ENCODE measurements around the gene STXBP5. TPM values are rescaled to one million over a fixed set of nuclear protein-coding genes. Genes with fewer than 3 reads are reported as not detected.

The STXBP5 gene
- total RNA-seq, 1 experiment from 2014 or later = 10.1 TPM

DNA sequence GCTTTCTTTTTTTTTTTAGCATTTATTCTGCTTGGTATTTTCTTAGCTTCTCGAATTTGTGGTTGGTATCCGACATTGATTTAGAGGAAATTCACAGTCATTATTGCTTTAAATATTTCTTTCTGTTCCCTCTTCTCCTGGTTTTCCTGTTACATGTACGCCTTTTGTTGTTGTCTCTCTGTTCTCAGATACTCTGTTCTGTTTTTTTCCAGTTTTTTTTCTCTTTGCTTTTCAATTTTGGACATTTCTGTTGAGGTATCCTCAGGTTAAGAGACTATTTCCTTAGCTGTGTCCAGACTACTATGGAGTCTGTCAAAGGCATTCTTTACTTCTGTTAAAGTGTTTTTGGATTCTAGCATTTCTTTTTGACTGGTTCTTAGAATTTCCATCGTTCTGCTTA, 17.5 kb downstream of the STXBP5 start:
- BruUV-seq (replicated peaks) = no TSS peak
- CTCF ChIA-PET = no interaction called here
- Mint-ChIP-seq H3K4me3 (ENCODE audit: low read depth, unreplicated experiment) (no peak overlapping the region), H3K9me3 (ENCODE audit: low read depth, unreplicated experiment) (no peaks in the 10 kb centered on the region), H3K36me3 (ENCODE audit: insufficient read depth, unreplicated experiment) (no peaks in the 10 kb centered on the region), H3K27me3 (ENCODE audit: unreplicated experiment) (no peaks in the 10 kb centered on the region), H3K27ac (ENCODE audit: unreplicated experiment) (no peak overlapping the region), H3K4me1 (ENCODE audit: low read depth, unreplicated experiment) (no peaks in the 10 kb centered on the region)
- intact Hi-C loops (cut with micrococcal nuclease; ENCODE audit: unreplicated experiment) = loop anchor here (5.0 kb wide), 1 partner anchor 364 kb away; no protein-coding TSS in a partner anchor
- no peak for DNase-seq
- TF ChIP-seq, protein P1, sequence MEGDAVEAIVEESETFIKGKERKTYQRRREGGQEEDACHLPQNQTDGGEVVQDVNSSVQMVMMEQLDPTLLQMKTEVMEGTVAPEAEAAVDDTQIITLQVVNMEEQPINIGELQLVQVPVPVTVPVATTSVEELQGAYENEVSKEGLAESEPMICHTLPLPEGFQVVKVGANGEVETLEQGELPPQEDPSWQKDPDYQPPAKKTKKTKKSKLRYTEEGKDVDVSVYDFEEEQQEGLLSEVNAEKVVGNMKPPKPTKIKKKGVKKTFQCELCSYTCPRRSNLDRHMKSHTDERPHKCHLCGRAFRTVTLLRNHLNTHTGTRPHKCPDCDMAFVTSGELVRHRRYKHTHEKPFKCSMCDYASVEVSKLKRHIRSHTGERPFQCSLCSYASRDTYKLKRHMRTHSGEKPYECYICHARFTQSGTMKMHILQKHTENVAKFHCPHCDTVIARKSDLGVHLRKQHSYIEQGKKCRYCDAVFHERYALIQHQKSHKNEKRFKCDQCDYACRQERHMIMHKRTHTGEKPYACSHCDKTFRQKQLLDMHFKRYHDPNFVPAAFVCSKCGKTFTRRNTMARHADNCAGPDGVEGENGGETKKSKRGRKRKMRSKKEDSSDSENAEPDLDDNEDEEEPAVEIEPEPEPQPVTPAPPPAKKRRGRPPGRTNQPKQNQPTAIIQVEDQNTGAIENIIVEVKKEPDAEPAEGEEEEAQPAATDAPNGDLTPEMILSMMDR (IDR thresholded peaks at IDR 0.05; ENCODE audit: unreplicated experiment) = no peak

DNA sequence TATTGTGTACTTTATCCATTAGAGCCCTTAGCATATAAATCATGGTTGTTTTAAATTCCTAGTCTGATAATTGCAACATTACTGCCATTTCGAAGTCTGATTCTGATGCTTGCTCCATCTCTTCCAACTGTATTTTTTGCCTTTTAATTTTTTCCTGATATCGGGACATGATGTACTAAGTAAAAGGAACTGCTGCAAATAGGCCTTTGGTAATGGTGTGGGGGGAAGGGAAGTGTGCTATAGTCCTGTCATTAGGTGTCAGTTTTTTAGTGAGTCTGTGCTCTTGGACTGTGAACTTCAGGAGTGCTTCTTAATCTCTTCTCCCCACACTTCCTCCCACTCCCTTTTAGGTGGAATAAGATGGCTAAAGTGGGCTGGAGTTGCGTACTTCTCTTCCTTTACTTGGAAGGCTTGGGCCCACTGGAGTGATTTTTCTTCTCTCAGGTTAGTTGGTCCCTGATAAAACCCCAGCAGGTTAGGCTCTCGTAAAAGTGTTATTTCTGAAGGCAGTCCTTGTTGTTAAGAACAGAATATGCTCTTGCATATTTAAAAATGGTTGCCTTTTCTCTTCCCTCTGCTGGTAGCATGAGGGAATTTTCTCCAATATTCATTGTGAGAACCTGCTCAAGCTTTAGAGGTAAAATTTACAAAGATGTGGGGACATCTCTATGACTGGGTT, 18.1 kb downstream of the STXBP5 start:
- no peaks in the 10 kb centered on the region for H3K36me3 Mint-ChIP-seq (ENCODE audit: insufficient read depth, unreplicated experiment)
- no peak for DNase-seq
- H3K4me3 Mint-ChIP-seq (ENCODE audit: low read depth, unreplicated experiment) = no peak overlapping the region
- no peaks in the 10 kb centered on the region for H3K4me1 Mint-ChIP-seq (ENCODE audit: low read depth, unreplicated experiment)
- H3K27me3 Mint-ChIP-seq (ENCODE audit: unreplicated experiment) = no peaks in the 10 kb centered on the region
- CTCF ChIA-PET = interaction anchor here (0.6 kb wide), 1 partner anchor 19 kb away, joined by 3 read pairs; no protein-coding TSS in a partner anchor
- BruUV-seq (replicated peaks) = no TSS peak
- no peaks in the 10 kb centered on the region for H3K9me3 Mint-ChIP-seq (ENCODE audit: low read depth, unreplicated experiment)
- no peak overlapping the region for H3K27ac Mint-ChIP-seq (ENCODE audit: unreplicated experiment)
- TF ChIP-seq, protein P1 (IDR thresholded peaks at IDR 0.05; ENCODE audit: unreplicated experiment) = no peak
- intact Hi-C loops (cut with micrococcal nuclease; ENCODE audit: unreplicated experiment) = loop anchor here (5.0 kb wide), 1 partner anchor 365 kb away; no protein-coding TSS in a partner anchor

DNA sequence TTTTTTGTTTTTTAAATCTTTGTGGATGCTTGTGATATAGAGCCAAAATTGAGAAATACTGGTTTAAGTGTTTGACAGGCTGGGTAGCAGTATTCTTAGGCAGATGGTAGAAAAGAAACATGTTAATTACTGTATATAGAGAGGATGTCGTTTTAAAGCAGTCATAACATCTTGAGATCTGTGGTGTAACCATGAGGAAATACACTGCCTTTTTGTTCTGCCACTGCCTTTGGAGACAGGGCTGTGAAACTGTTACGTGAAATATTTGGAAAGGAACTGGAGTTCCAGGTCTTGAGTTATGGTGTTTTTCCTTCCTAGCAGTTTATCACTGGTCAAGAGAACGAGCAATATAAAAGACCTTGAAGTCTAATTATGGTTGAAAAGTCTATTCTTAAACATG, 19.5 kb downstream of the STXBP5 start:
- H3K4me3 Mint-ChIP-seq (ENCODE audit: low read depth, unreplicated experiment) = no peak overlapping the region
- H3K27me3 Mint-ChIP-seq (ENCODE audit: unreplicated experiment) = no peaks in the 10 kb centered on the region
- CTCF ChIA-PET = no interaction called here
- H3K36me3 Mint-ChIP-seq (ENCODE audit: insufficient read depth, unreplicated experiment) = no peaks in the 10 kb centered on the region
- no peaks in the 10 kb centered on the region for H3K9me3 Mint-ChIP-seq (ENCODE audit: low read depth, unreplicated experiment)
- TF ChIP-seq, protein P1 (IDR thresholded peaks at IDR 0.05; ENCODE audit: unreplicated experiment) = no peak
- H3K4me1 Mint-ChIP-seq (ENCODE audit: low read depth, unreplicated experiment) = no peaks in the 10 kb centered on the region
- BruUV-seq (replicated peaks) = no TSS peak
- H3K27ac Mint-ChIP-seq (ENCODE audit: unreplicated experiment) = no peak overlapping the region
- DNase-seq = no peak
- intact Hi-C loops (cut with micrococcal nuclease; ENCODE audit: unreplicated experiment) = loop anchor here (5.0 kb wide), 1 partner anchor 366 kb away; no protein-coding TSS in a partner anchor

DNA sequence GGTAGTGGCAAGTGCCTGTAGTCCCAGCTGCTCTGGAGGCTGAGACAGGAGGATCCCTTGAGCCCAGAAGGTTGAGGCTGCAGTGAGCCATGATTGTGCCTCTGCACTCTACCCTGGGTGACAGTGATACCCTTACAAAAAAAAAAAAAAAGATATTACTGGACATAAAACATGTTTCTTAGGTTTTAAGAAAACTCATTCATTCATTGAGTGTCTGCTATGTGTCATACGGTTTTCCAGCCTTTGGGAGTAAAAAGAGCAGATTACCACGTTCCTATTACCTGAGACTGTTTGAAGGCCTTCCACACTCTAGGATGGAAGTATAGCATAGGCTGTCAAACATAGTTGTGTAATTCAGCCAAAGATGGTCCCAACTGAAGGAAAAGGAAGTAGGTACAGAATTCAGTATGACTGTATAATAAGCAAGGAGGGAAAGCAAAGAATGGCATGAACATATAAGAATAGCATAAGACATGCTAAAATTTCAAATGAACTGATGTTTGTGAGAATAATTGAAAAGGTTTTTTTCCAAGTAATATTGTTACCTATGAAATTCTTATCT, 22.0 kb downstream of the STXBP5 start:
- intact Hi-C loops (cut with micrococcal nuclease; ENCODE audit: unreplicated experiment) = no loop called here
- Mint-ChIP-seq H3K27me3 (ENCODE audit: unreplicated experiment) (no peaks in the 10 kb centered on the region), H3K9me3 (ENCODE audit: low read depth, unreplicated experiment) (no peaks in the 10 kb centered on the region), H3K27ac (ENCODE audit: unreplicated experiment) (no peak overlapping the region), H3K4me1 (ENCODE audit: low read depth, unreplicated experiment) (no peaks in the 10 kb centered on the region), H3K36me3 (ENCODE audit: insufficient read depth, unreplicated experiment) (no peaks in the 10 kb centered on the region), H3K4me3 (ENCODE audit: low read depth, unreplicated experiment) (no peak overlapping the region)
- TF ChIP-seq, protein P1 (IDR thresholded peaks at IDR 0.05; ENCODE audit: unreplicated experiment) = no peak
- no TSS peak for BruUV-seq (replicated peaks)
- CTCF ChIA-PET = no interaction called here
- no peak for DNase-seq

All from Calu3 (cell line).